Keratinocyte (primary cell): ENCODE measurements around the gene SLC8A1. TPM values are rescaled to one million over a fixed set of nuclear protein-coding genes. Genes with fewer than 3 reads are reported as not detected.

Experiments used
- DNase-seq: peaks from one replicate; pipeline ENCODE4 v3.0.0-alpha.2; 2011; ENCODE audit warnings: low read depth, missing footprints, low spot score
- FAIRE-seq: peaks from 2 replicates; lab custom pipeline; 2011; peaks lifted over from hg19 to GRCh38; lab: Jason Lieb, UNC
- H2AFZ ChIP-seq: 2 replicates; pipeline ENCODE4 v1.6.0; 2012; ENCODE audit warnings: low read length, control low read depth, inconsistent platforms; ENCODE audit not compliant: control insufficient read depth
- H3K27ac ChIP-seq: 2 replicates; pipeline ENCODE4 v1.5.1; 2011; ENCODE audit warnings: low read length; ENCODE audit not compliant: control insufficient read depth, insufficient read depth
- H3K27me3 ChIP-seq: 3 replicates; pipeline ENCODE4 v1.6.0; 2011; ENCODE audit warnings: low read length; ENCODE audit not compliant: control insufficient read depth, insufficient read depth; ENCODE audit errors: extremely low read depth
- H3K36me3 ChIP-seq, 2 experiments: 2 replicates in 1 of 2; 3 replicates in 1 of 2; pipeline ENCODE4 v1.5.1; 2011; ENCODE audit warnings: low read length in 2 of 2, mild to moderate bottlenecking in 1 of 2; ENCODE audit not compliant: control insufficient read depth in 2 of 2, insufficient read depth in 2 of 2; ENCODE audit errors: extremely low read depth in 1 of 2
- H3K4me1 ChIP-seq: 3 replicates; pipeline ENCODE4 v1.5.1; 2011; ENCODE audit warnings: low read length; ENCODE audit not compliant: control insufficient read depth, insufficient read depth; ENCODE audit errors: extremely low read depth
- H3K4me2 ChIP-seq: 3 replicates; pipeline ENCODE4 v1.6.0; 2011; ENCODE audit warnings: low read depth, low read length; ENCODE audit not compliant: control insufficient read depth, insufficient read depth; ENCODE audit errors: extremely low read depth
- H3K4me3 ChIP-seq, 3 experiments: fragments of 200-600 bp in 1 of 3; sonication (generic) in 1 of 3; 2 replicates in 2 of 3; 3 replicates in 1 of 3; pipeline ENCODE4 v1.5.1; 2011 to 2016; ENCODE audit warnings: low read length in 3 of 3, mild to moderate bottlenecking in 3 of 3, control low read depth in 2 of 3, inconsistent platforms in 1 of 3, low read depth in 1 of 3, mixed read lengths in 1 of 3, mixed run types in 1 of 3, moderate library complexity in 1 of 3; ENCODE audit not compliant: control insufficient read depth in 2 of 3, insufficient read depth in 2 of 3; ENCODE audit errors: extremely low read depth in 1 of 3
- H3K79me2 ChIP-seq: 2 replicates; pipeline ENCODE4 v1.6.0; 2012; ENCODE audit warnings: low read length; ENCODE audit not compliant: control insufficient read depth, insufficient read depth
- H3K9ac ChIP-seq: 3 replicates; pipeline ENCODE4 v1.6.0; 2011; ENCODE audit warnings: low read length; ENCODE audit not compliant: control insufficient read depth, insufficient read depth; ENCODE audit errors: extremely low read depth
- H3K9me1 ChIP-seq: 3 replicates; pipeline ENCODE4 v1.6.0; 2011; ENCODE audit warnings: low read length; ENCODE audit not compliant: control insufficient read depth, insufficient read depth; ENCODE audit errors: extremely low read depth
- H3K9me3 ChIP-seq: 2 replicates; pipeline ENCODE4 v1.5.1; 2012; ENCODE audit warnings: low read depth, low read length; ENCODE audit not compliant: control insufficient read depth
- H4K20me1 ChIP-seq: 3 replicates; pipeline ENCODE4 v1.6.0; 2011; ENCODE audit warnings: low read length; ENCODE audit not compliant: control insufficient read depth, insufficient read depth; ENCODE audit errors: extremely low read depth
- EZH2 ChIP-seq: IDR thresholded peaks from one replicate; pipeline ENCODE4 v1.6.1; 2012; ENCODE audit warnings: inconsistent platforms, mild to moderate bottlenecking, low read length, moderate library complexity
- dilution Hi-C: fragments of 300-500 bp; cut with MboI; formaldehyde crosslinking; loops from one replicate; pipeline ENCODE4 v1.7.0; 2020; ENCODE audit warnings: low sequenced_read_pairs; ENCODE audit not compliant: extremely low pct_ligation_motif_present
- polyA plus RNA-seq, 5 experiments: library from polyadenylated mRNA; depleted of rRNA in 3 of 5; stranded (reverse) in 3 of 5; stranded (forward) in 1 of 5; unstranded in 1 of 5; fragments of >200 nt; gene quantifications; 1 replicate in 1 of 5; 2 replicates in 3 of 5; 3 replicates in 1 of 5; pipeline versions ENCODE4 v1.2.1 to v1.2.3, GENCODE V29; 2011 to 2012; ENCODE audit warnings: missing spikeins in 2 of 5, low read depth in 1 of 5, low replicate concordance in 1 of 5
- TF ChIP-seq, protein P1 (sequence below), 3 experiments: IDR thresholded peaks in 1 of 3; conservative IDR thresholded peaks in 1 of 3; optimal IDR thresholded peaks in 1 of 3; 2 replicates in 2 of 3; 3 replicates in 1 of 3; pipeline versions ENCODE3 to v1.5.1; 2011; ENCODE audit warnings: low read length in 3 of 3, mild to moderate bottlenecking in 3 of 3, moderate library complexity in 2 of 3, control low read depth in 1 of 3, inconsistent platforms in 1 of 3; ENCODE audit not compliant: insufficient read depth in 2 of 3; ENCODE audit errors: extremely low read depth in 1 of 3

The SLC8A1 gene
- polyA plus RNA-seq, 1 donor (not counting 4 experiments of a cell fraction or from before 2014, with no cell fraction given), result 2.7 TPM

DNA sequence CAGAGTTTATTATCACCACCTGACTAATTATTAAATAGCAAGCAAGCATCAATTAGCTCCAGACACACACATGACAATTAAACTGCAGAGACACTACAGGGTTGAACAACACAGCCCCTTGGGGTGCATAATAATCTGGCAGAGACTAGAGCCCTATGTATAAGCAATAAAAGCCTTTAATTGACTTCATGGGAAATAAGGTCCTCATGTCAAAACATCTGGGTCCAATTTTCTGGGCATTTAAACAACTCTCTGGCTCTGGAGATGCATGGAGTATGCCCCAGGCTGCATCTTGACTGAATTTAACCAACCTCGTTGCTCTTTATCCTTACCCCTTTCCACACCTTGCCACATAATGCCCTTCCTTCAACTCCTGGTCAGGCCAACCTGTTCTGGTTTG is 402.1 kb downstream of the SLC8A1 start:
- Histone ChIP-seq H3K9ac (no peak overlapping the region), H3K4me1 (no peaks in the 10 kb centered on the region), H3K79me2 (no peaks in the 10 kb centered on the region), H3K27me3 (no peaks in the 10 kb centered on the region), H4K20me1 (no peaks in the 10 kb centered on the region), H3K36me3 (no peaks in the 10 kb centered on the region), H3K9me1 (no peaks in the 10 kb centered on the region), H3K4me2 (no peak overlapping the region), H3K4me3 (no peak overlapping the region), H2AFZ (no peak overlapping the region), H3K9me3 (no peaks in the 10 kb centered on the region), H3K27ac (no peak overlapping the region)
- no peak for FAIRE-seq
- no peak for TF ChIP-seq EZH2
- TF ChIP-seq, protein P1, sequence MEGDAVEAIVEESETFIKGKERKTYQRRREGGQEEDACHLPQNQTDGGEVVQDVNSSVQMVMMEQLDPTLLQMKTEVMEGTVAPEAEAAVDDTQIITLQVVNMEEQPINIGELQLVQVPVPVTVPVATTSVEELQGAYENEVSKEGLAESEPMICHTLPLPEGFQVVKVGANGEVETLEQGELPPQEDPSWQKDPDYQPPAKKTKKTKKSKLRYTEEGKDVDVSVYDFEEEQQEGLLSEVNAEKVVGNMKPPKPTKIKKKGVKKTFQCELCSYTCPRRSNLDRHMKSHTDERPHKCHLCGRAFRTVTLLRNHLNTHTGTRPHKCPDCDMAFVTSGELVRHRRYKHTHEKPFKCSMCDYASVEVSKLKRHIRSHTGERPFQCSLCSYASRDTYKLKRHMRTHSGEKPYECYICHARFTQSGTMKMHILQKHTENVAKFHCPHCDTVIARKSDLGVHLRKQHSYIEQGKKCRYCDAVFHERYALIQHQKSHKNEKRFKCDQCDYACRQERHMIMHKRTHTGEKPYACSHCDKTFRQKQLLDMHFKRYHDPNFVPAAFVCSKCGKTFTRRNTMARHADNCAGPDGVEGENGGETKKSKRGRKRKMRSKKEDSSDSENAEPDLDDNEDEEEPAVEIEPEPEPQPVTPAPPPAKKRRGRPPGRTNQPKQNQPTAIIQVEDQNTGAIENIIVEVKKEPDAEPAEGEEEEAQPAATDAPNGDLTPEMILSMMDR (optimal IDR thresholded peaks at IDR 0.05 in 1 of 3, IDR thresholded peaks at IDR 0.05 in 1 of 3, conservative IDR thresholded peaks at IDR 0.05 in 1 of 3; ENCODE audit: extremely low read depth in 1 of 3, insufficient read depth in 2 of 3, low read length in 3 of 3), result no peak
- DNase-seq, result no peak
- dilution Hi-C loops, result no loop called here

DNA sequence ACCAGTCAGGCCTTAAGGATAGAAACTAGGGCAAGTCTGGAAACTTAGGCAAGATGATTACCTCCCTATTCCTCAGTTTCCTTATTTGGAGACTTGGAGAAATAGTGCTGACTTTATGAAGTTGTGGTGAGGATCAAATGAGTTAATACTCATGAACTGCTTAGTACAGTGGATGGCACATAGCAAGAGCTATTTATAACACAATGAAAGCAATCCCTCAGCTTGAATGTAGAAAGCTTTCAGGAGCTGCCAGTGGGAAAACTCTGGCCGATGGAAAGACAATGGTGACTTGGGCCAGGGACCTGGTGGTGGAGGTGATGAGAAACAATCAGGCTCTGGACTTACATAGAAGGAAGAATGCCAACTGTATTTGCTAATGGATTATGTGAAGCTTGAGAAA is 403.4 kb downstream of the SLC8A1 start:
- H3K36me3 ChIP-seq, result no peaks in the 10 kb centered on the region
- no peak overlapping the region for H3K27ac ChIP-seq
- no peak overlapping the region for H3K4me2 ChIP-seq
- DNase-seq (no peak), FAIRE-seq (no peak)
- TF ChIP-seq EZH2, result no peak
- TF ChIP-seq, protein P1 (optimal IDR thresholded peaks at IDR 0.05 in 1 of 3, IDR thresholded peaks at IDR 0.05 in 1 of 3, conservative IDR thresholded peaks at IDR 0.05 in 1 of 3; ENCODE audit: extremely low read depth in 1 of 3, insufficient read depth in 2 of 3, low read length in 3 of 3), result no peak
- H3K79me2 ChIP-seq, result no peaks in the 10 kb centered on the region
- no peaks in the 10 kb centered on the region for H3K9me3 ChIP-seq
- no peaks in the 10 kb centered on the region for H3K9me1 ChIP-seq
- H2AFZ ChIP-seq, result no peak overlapping the region
- dilution Hi-C loops, result no loop called here
- no peak overlapping the region for H3K4me3 ChIP-seq
- no peaks in the 10 kb centered on the region for H3K27me3 ChIP-seq
- H3K4me1 ChIP-seq, result no peaks in the 10 kb centered on the region
- no peak overlapping the region for H3K9ac ChIP-seq
- no peaks in the 10 kb centered on the region for H4K20me1 ChIP-seq
